ENCODE measurements around the gene SHBG. TPM values are rescaled to one million over a fixed set of nuclear protein-coding genes. Genes with fewer than 3 reads are reported as not detected.

Gene SHBG
- total RNA-seq, 6 donors from 2014 or later = 0.34 to 0.88 (median 0.46) TPM; not detected in 3

DNA sequence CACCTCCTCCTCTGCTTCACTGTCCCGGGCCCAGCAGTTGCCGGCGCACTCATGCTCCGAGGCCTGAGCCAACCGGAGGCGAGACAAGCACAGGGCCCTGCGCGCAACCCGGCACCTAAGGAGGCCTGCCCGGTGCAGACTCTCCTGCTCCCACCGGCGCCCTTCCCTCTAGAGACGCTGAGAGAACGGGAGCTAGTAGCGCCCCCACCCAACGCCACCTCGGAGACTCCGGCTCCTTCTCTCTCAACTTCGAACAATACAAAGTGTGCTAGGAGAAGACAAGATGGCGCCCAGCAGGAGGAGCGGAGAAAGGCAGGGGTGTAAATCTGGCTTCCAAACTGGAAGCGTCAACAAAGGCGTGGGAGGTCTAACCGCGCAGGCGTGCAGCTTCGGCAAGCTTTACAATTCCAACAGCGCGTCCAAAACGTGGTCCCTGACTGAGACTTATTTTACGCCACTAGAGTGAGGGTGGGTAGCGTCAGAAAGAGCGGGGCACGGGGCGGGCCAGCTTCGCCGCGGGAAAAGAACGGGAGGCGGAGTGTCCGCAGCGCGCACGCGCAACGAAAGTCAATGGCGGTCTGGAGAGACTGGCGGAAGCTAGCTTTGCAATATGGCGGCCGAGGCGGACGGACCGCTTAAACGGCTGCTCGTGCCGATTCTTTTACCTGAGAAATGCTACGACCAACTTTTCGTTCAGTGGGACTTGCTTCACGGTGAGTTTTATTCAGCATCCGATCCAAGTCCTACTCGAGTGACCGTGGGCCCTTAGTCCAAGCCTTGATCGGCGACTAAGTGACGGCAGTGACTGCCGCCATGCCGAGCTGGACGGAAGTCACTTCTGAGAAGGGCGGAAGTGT lies 46.5 kb upstream of the SHBG start, which contains the start of gene MPDU1:
MPDU1 (plus strand) TSS at position 600 of the 857 bp plus-strand sequence; CDS start at position 611, 11 bp downstream.
- peak within 1 kb of the TSS; percentile 93 to 96 (median 94) for H3K27ac ChIP-seq
- peak within 1 kb of the TSS; percentile 53 to 83 (median 54) for H3K4me3 ChIP-seq
- peak; percentile 95 to 99 for DNase-seq
- peaks cover 54 to 61% (median 59%) of the 10 kb centered on the region in 4 donors for H3K4me1 ChIP-seq
- TF ChIP-seq POLR2AphosphoS5 (IDR thresholded peaks at IDR 0.05) (peak; percentile 79 to 84), CTCF (IDR thresholded peaks at IDR 0.05) (peak in 4 of 6 experiments; percentile 4 to 25 (median 14)), EP300 (IDR thresholded peaks at IDR 0.05) (no peak), POLR2A (IDR thresholded peaks at IDR 0.05) (peak in 3 of 4 donors; percentile 76 to 80 (median 79))
- peaks cover 2 to 26% (median 22%) of the 10 kb centered on the region in 4 donors for H3K36me3 ChIP-seq
- ATAC-seq (ENCODE audit: low FRiP score in 2 of 2) = peak; percentile 92 to 94
- no peaks in the 10 kb centered on the region for H3K9me3 ChIP-seq
- H3K27me3 ChIP-seq = no peaks in the 10 kb centered on the region
- 5 to 16% methylated on average over 27 to 69 of the region's 69 CpGs for whole genome bisulfite sequencing, 2 donors

DNA sequence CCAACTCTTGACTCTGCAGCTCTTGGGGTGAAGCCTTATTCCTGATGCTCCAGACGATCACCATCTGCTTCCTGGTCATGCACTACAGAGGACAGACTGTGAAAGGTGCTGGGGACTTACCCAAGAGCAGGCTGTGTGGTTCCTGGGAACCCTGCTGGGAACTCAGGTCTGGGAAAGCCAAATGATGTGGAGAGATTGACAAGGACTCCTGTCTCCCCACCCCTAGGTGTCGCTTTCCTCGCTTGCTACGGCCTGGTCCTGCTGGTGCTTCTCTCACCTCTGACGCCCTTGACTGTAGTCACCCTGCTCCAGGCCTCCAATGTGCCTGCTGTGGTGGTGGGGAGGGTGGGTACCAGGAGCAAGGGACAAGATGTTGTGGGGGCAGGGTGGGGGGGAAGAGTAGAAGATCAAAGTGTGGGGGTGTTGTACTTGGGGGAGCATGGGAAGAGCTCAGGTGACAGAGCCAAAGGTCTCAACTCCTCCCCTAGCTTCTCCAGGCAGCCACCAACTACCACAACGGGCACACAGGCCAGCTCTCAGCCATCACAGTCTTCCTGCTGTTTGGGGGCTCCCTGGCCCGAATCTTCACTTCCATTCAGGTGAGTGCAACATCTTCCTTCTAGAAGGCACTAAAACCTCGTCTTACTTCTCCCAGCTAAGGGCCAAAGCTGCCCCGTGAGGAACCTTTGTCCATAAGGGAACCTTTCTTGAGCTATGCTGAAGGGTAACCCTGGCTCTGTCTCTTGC lies 43.1 kb upstream of the SHBG start:
- H3K36me3 ChIP-seq = peaks cover 3 to 44% (median 33%) of the 10 kb centered on the region in 4 donors
- no peak for TF ChIP-seq EP300 (IDR thresholded peaks at IDR 0.05)
- no peak for TF ChIP-seq POLR2A (IDR thresholded peaks at IDR 0.05)
- TF ChIP-seq CTCF (IDR thresholded peaks at IDR 0.05) = no peak
- no peak for TF ChIP-seq POLR2AphosphoS5 (IDR thresholded peaks at IDR 0.05)
- no peak for DNase-seq
- ATAC-seq (ENCODE audit: low FRiP score in 2 of 2) = no peak
- WGBS, 2 donors = 76 to 79% methylated on average over 8 to 9 of the region's 9 CpGs
- no peaks in the 10 kb centered on the region for H3K9me3 ChIP-seq
- no peak overlapping the region for H3K4me3 ChIP-seq
- H3K27ac ChIP-seq = no peak overlapping the region
- H3K4me1 ChIP-seq = peaks cover 41 to 43% (median 42%) of the 10 kb centered on the region in 4 donors
- no peaks in the 10 kb centered on the region for H3K27me3 ChIP-seq

DNA sequence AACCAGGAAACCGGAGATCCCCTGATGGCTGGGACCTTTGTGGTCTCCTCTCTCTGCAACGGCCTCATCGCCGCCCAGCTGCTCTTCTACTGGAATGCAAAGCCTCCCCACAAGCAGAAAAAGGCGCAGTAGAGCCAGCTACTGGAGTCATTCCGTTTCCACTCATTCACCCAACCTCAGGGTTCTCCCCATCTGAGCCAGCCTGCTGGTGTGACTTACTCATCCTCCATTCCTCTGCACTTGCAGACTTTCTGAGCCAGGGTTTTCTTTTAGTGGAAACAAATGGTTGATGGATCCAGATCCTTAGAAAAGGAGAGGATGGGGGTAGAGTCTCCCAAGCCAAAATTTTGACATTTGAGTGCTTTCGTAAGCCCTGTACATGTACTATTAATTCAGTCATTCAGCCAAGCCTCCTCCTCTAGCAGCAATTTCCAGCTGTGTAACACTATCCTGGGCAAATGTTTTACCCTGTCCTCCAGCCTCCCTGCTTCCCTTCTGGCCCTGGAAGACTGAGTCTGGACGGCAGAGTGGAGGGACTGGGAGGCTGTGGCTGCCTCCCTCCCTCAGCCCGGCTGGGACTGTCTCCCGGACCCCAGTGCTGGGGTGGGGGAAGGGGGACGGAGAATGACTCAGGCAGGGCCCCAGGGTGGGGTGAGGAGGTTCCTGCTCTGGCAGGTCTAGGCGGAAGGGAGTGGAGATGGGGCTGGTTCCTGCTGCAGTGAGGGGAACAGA lies 42.3 kb upstream of the SHBG start:
- TF ChIP-seq CTCF (IDR thresholded peaks at IDR 0.05) (no peak), POLR2AphosphoS5 (IDR thresholded peaks at IDR 0.05) (no peak), POLR2A (IDR thresholded peaks at IDR 0.05) (no peak)
- Histone ChIP-seq H3K36me3 (peaks cover 11 to 52% (median 41%) of the 10 kb centered on the region in 4 donors), H3K4me1 (peaks cover 34 to 36% (median 35%) of the 10 kb centered on the region in 4 donors), H3K9me3 (no peaks in the 10 kb centered on the region), H3K27me3 (no peaks in the 10 kb centered on the region), H3K27ac (peak overlapping the region in 1 of 4 donors; percentile 39), H3K4me3 (no peak overlapping the region)
- WGBS, 2 donors = 72 to 76% methylated on average over 12 of the region's 12 CpGs
- ATAC-seq (ENCODE audit: low FRiP score in 2 of 2) (no peak), DNase-seq (peak in 1 of 2 donors; percentile 33)

DNA sequence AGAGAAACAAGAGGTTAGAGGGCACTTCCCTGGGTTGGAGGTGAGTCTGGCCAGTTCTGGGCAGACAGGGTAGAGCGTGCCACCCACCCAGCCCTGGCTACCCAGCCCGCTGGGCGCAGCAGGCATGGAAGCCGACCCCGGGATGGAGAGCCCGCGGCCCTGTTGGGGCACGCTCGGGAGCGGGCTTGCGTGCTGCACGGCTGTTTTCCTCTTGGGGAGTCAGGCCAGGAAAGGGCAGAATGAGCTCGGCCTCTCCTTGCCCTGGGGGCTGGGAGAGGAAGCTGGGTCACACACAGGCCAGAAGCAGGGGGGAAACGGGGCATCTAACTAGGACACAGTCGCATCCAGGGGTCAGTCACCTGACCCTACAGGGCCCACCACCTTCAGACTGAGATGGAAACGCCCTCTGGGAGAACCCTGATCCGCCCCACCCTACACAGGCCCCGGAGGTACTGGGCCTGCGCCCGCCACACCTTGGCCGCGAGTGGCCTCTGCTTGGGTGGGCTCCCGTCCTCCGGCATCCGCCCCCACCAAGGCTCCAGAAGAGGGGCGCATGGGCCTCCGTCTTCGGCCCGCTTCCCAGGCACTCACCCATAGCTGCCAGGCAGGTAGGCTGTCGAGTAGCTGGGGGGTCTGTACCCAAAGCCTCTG lies 41.3 kb upstream of the SHBG start:
- H3K27me3 ChIP-seq = no peaks in the 10 kb centered on the region
- DNase-seq = peak in 1 of 2 donors; percentile 75
- peak overlapping the region; percentile 12 to 59 (median 32) for H3K27ac ChIP-seq
- 85 to 94% methylated on average over 10 to 20 of the region's 30 CpGs for WGBS, 2 donors
- peaks cover 20 to 63% (median 52%) of the 10 kb centered on the region in 4 donors for H3K36me3 ChIP-seq
- H3K9me3 ChIP-seq = no peaks in the 10 kb centered on the region
- peaks cover 26 to 28% (median 28%) of the 10 kb centered on the region in 4 donors for H3K4me1 ChIP-seq
- TF ChIP-seq POLR2AphosphoS5 (IDR thresholded peaks at IDR 0.05) (no peak), EP300 (IDR thresholded peaks at IDR 0.05) (no peak), CTCF (IDR thresholded peaks at IDR 0.05) (no peak)
- ATAC-seq (ENCODE audit: low FRiP score in 2 of 2) = no peak
- peak overlapping the region; percentile 18 to 38 (median 26) for H3K4me3 ChIP-seq

Measured in upper lobe of left lung (tissue), 6 donors.